Measurements from ENCODE around the gene MCRIP2.

The MCRIP2 gene

DNA sequence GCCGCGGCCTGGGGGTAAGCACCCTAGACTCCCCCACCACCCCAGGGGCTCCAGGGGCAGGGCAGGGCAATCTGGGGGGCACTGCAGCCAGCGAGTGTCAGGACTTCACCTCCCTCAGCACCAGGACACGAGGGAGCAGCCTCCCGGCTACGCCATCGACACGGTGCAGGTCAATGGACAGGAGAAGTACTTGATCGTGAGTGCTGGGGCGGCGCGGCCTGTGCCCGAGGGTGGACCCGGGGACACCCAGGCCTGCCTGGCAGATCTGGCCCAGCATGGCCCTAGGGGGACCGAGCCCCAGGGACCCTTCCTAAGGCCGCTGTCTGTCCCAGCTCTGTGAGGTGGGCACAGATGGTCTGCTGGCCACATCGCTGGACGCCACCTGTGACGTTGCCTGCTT lies 30.7 kb downstream of the MCRIP2 start:
- DNase-seq = no peak

DNA sequence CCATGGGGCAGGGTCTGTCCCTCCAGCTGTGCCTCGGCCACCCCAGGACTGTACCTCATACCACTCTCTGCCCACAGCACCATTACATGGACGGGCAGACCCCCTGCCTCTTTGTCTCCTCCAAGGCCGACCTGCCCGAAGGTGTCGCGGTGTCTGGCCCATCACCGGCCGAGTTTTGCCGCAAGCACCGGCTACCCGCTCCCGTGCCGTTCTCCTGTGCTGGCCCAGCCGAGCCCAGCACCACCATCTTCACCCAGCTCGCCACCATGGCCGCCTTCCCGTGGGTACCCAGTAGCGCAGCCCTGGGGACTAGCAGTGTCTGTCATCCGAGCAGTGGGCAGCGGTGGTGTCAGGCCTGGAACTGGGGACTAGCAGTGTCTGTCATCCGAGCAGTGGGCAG lies 31.2 kb downstream of the MCRIP2 start:
- DNase-seq = no peak

- no peak for DNase-seq
Observed at GRCh38 chr16:673399-673991, 31.9 kb downstream of the MCRIP2 start.

DNA sequence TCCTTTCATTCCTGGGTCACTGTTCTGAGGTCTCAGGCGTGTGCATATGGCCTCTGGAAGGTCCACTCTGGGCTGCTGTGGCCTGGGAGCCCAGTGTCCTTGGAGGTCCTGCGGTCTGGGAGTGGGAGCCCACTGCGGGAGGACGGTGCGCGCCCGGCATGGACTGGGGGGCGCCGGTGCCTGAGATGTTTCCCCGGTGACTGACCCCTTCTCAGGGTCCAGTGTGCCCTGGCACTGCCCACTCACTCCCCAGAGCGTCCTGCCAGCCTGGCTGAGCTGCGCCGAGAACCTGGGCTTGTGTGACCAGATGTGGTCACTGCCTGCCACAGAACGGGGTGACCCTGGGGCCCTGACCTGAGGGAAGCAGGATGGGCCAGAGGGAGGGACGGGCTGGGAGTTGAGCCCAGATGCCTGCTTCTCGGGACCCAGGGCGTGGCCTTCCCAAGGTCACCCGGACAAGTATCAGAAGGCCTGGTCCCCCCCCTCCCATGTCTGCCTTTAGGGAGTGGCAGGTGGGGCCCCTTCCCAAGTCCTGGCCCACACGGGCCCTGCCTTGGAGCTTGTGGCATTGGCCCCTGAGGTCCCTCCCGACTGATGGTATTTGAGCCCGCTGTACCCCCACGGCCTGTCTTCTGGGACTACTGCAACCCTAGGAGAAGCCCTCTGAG lies 32.7 kb downstream of the MCRIP2 start:
- no peak for DNase-seq

- no peak for DNase-seq
Observed at GRCh38 chr16:674968-675883, 33.6 kb downstream of the MCRIP2 start, which contains the start of gene RHBDL1. RHBDL1 (plus strand) TSS chr16:675671; CDS start chr16:675791, 120 bp downstream.

DNA sequence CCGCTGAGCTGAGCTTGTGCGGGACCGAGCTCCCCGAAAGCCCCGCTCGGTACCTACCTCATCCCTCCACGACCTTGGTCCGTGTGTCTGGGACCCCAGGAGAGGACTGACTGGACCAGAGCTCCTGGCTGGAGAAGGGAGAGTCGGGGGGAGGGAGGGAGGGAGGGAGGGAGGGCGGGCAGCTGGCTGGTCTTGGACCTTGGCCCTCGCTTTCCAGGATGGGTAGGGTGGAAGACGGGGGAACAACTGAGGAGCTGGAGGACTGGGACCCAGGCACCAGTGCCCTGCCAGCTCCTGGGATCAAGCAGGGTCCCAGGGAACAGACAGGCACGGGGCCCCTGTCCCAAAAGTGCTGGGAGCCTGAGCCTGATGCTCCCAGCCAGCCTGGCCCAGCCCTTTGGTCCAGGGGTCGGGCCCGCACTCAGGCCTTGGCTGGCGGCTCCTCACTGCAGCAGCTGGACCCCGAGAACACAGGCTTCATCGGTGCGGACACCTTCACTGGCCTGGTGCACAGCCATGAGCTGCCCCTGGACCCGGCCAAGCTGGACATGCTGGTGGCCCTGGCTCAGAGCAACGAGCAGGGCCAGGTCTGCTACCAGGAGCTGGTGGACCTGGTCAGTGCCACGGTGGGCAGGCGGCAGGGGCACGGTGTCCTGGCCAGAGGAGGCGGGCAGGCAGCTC lies 34.4 kb downstream of the MCRIP2 start:
- no peak for DNase-seq

- no peak for DNase-seq
Observed at GRCh38 chr16:676565-676902, 34.9 kb downstream of the MCRIP2 start.

DNA sequence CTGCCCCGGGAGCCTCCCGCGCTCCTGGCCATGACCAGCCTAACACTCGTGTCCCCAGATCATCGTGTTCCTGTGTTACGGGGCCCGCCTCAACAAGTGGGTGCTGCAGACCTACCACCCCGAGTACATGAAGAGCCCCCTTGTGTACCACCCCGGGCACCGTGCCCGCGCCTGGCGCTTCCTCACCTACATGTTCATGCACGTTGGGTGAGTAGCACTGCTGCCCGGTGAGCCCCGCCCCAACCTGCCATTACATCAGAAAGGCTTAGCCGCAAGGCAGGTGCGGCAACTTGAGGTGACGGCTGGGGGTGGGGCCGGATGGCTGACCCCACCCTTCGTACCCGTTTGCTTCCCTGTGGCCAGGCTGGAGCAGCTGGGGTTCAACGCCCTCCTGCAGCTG lies 35.3 kb downstream of the MCRIP2 start:
- no peak for DNase-seq

GRCh38 chr16:677316-678190 lies 35.9 kb downstream of the MCRIP2 start:
- no peak for DNase-seq

- DNase-seq = no peak
Observed at GRCh38 chr16:678209-678857, 36.7 kb downstream of the MCRIP2 start.

DNA sequence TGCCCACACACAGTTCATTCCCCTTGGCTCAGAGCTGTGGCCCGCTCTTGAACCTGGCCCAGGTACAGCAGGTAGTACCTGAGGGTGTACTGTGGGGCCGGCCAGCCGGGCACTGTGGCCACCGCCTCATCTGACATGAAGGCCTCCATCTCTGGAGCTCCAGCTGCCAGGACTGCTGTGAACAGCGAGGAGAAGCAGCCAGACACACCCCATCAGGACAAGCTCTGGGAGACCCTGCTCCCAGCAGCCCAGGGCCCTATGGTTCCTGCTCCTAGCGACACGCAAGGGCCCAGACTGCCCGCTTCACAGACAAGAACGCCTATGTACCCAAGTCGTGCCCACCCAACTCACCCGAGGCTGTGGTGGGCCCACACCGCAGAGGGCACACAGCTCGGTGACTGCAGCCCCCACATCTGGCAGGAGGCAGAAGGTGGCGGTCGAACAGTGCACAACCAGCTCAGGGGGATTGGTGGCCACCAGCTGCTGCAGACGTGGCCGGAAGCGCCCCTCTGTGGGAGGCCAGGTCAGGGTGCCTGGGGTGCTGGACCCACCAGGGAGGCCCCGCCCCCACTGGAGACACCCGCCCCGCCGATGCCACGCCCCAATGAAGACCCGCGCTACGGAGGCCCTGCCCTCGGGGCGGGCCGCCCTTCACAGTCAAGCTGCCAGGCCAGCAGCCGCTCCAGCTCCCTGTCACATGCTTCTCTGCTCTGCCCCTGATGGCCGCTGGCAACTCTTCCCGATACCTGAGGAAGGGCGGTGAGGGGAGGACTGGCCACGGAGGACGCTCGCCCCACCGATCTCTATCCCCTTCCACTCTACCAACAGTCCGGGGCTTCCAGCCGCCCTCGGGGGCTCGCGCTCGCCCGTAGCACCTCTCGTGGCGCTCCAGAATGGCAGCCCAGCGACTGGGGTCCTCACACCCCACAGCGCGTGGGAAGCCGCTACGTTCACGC lies 37.5 kb downstream of the MCRIP2 start:
- DNase-seq = peak; percentile 17

DNA sequence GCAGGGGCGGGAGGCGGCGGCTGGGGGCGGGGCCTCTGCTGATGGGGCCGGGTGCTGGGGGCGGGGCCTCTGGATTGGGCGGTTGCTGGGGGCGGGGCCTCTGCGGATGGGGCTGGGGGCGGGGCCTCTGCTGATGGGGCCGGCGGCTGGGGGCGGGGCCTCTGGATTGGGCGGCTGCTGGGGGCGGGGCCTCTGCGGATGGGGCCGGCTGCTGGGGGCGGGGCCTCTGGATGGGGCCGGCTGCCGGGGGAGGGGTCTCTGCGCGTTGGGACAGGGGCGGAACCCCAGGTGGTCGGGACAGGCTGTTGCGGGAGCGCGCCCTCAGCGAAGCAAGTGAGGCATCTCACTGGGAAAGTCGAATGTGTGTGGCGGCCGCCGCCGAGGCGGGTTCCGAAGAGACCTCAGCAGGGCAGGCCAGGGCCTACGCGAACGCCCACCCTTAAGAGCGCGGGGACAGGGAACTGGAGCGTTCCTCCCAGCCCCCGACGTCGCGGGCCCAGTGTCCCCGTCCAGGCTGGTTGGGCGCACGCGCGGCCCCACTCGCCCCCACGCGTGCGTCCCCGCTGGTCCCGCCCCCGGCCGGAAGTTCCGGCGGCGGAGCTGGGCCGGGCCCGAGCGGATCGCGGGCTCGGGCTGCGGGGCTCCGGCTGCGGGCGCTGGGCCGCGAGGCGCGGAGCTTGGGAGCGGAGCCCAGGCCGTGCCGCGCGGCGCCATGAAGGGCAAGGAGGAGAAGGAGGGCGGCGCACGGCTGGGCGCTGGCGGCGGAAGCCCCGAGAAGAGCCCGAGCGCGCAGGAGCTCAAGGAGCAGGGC lies 38.4 kb downstream of the MCRIP2 start, which contains the start of gene STUB1:
STUB1 (plus strand) TSS at position 597 of the 811 bp plus-strand sequence; CDS start at position 713, 116 bp downstream.
- peak; percentile 28 for DNase-seq

DNA sequence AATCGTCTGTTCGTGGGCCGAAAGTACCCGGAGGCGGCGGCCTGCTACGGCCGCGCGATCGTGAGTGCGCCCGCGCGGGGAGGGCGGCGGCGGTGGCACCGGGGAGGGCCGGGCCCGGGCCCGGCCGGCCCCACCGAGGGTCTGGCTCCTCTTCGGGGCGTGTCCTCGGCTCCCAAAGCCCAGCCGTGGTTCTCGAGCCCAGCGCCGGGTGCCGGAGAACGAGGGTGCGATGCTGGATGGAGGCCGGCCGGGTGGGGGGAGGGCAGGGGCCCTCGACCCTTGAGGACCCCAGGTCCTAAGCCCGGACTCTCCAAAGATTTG lies 39.0 kb downstream of the MCRIP2 start:
- DNase-seq = no peak

GRCh38 chr16:680967-681745 lies 39.5 kb downstream of the MCRIP2 start:
- no peak for DNase-seq

DNA sequence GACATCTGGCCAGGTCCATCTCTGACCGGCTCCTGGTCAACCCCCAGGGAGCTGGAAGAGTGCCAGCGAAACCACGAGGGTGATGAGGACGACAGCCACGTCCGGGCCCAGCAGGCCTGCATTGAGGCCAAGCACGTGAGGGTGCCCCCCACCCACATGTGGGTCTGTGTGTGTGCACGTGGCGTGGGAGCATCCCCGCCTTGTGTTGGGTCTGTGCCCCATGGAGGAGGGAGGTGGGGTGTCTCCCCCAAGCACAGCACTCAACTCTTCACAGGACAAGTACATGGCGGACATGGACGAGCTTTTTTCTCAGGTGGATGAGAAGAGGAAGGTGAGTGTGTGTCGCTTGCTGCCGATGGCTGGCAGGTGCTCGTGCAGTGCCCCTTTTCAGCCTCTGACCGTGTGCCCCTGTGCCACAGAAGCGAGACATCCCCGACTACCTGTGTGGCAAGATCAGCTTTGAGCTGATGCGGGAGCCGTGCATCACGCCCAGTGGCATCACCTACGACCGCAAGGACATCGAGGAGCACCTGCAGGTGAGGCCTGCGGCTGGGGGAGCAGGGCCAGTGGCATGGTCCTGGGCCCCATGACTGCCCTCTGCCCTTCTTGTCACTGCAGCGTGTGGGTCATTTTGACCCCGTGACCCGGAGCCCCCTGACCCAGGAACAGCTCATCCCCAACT lies 40.3 kb downstream of the MCRIP2 start:
- DNase-seq = no peak

DNA sequence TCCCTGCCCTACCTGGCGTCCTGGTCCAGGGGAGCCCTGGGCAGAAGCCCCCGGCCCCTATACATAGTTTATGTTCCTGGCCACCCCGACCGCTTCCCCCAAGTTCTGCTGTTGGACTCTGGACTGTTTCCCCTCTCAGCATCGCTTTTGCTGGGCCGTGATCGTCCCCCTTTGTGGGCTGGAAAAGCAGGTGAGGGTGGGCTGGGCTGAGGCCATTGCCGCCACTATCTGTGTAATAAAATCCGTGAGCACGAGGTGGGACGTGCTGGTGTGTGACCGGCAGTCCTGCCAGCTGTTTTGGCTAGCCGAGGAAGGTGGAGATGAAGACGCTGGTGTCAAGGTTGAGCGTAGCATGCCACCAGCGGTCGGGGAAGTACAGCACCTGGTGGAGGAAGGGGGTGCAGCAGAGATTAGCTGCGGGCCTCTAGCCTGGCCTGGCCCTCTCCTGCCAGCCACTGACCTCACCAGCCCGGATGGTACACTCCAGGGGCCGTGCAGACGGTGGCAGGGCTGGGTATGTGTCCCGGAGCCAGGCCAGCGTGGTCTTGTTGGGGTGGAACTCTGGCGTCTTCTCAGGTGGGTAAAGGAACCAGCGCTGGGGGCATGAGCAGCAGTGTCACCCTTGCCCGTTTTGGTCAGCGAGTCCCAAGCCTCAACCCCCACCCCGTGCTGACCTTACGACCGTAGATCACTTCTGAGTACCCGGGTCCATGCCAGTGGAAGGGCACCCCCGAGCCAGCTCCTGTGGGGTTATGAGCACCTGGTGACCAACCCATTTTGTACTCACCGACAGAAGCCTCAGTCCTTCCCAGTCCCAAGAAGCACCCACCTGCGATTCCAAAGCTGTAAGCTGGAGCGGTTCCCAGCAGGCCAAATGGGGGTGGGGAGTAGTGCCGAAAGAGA lies 41.1 kb downstream of the MCRIP2 start:
- no peak for DNase-seq

Measured in NCI-H524 treated with DMSO at 0.1 percent for 48 hours (cell line).